Measurements from ENCODE around the gene CDK2.

The CDK2 gene

GRCh38 chr12:56014205-56014604, 47.6 kb downstream of the CDK2 start:
- no peak for DNase-seq (ENCODE audit: low read depth)

DNA sequence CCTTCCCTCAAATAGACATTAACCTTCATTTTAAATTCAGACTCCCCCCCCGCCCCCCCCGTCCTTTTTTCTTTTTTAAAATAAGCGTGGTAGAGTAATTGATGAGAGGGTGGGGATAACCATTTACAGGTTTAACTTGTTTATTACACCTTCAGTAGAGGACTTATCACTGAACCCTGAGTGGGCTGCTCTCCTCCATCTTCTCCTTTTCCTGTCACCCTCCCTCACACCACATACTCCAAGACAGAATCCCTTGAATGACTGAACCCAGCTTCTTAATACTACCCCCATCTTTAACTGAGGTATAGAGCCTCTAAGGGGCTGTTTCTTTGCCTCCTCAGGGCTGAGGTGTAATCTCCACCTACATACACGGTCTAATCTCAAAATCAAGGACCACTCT, 50.6 kb downstream of the CDK2 start:
- DNase-seq (ENCODE audit: low read depth), result no peak

- DNase-seq (ENCODE audit: low read depth), result no peak
These were observed 51.7 kb downstream of the CDK2 start for GRCh38 chr12:56018356-56018755.

GRCh38 chr12:56020423-56021184, 54.0 kb downstream of the CDK2 start, which contains the start of gene IKZF4:
Gene IKZF4 (plus strand): TSS chr12:56021043. CDS start chr12:56021494, 451 bp downstream.
- no peak for DNase-seq (ENCODE audit: low read depth)

GRCh38 chr12:56021889-56022497, 55.4 kb downstream of the CDK2 start:
- no peak for DNase-seq (ENCODE audit: low read depth)
